Body of pancreas (tissue), 4 donors: ENCODE data around the gene RAB44.

ENCODE experiments used
- POLR2A ChIP-seq, 3 donors: fragments of 450-650 bp; IDR thresholded peaks; one replicate each; pipeline ENCODE4 v1.6.1; 2016; ENCODE audit warnings: antibody characterized with exemption in 3 of 3, mild to moderate bottlenecking in 2 of 3
- TF ChIP-seq, protein P1 (sequence below), 7 experiments: fragments of 450-650 bp in 4 of 7; fragments of 200-600 bp in 3 of 7; sonication (generic) in 3 of 7; IDR thresholded peaks; one replicate each; pipeline ENCODE4 v1.5.1; 2016 to 2019; ENCODE audit warnings: antibody characterized with exemption in 7 of 7

GRCh38 chr6:36777801-36778200, 80.2 kb downstream of the RAB44 start:
- TF ChIP-seq, protein P1, sequence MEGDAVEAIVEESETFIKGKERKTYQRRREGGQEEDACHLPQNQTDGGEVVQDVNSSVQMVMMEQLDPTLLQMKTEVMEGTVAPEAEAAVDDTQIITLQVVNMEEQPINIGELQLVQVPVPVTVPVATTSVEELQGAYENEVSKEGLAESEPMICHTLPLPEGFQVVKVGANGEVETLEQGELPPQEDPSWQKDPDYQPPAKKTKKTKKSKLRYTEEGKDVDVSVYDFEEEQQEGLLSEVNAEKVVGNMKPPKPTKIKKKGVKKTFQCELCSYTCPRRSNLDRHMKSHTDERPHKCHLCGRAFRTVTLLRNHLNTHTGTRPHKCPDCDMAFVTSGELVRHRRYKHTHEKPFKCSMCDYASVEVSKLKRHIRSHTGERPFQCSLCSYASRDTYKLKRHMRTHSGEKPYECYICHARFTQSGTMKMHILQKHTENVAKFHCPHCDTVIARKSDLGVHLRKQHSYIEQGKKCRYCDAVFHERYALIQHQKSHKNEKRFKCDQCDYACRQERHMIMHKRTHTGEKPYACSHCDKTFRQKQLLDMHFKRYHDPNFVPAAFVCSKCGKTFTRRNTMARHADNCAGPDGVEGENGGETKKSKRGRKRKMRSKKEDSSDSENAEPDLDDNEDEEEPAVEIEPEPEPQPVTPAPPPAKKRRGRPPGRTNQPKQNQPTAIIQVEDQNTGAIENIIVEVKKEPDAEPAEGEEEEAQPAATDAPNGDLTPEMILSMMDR (IDR thresholded peaks at IDR 0.05) = no peak
- no peak for TF ChIP-seq POLR2A (IDR thresholded peaks at IDR 0.05)
